Measurements from ENCODE around the gene FBXO38. TPM values are rescaled to one million over a fixed set of nuclear protein-coding genes. Genes with fewer than 3 reads are reported as not detected.
"Not testable (repeated sequence)": the region's sequence is repeated elsewhere in the genome, so short reads cannot be mapped to it uniquely, and the experiment has no call there.

Gene FBXO38
- total RNA-seq, 1 donor from 2014 or later: 38.0 TPM

GRCh38 chr5:148459669-148460068, 75.9 kb downstream of the FBXO38 start:
- intact Hi-C loops (cut with micrococcal nuclease): no loop called here
- H3K9me3 ChIP-seq (replicated peaks): no peaks in the 10 kb centered on the region
- H3K4me3 ChIP-seq: no peak overlapping the region
- no peak for DNase-seq
- H3K36me3 ChIP-seq: no peaks in the 10 kb centered on the region
- H3K27ac ChIP-seq (replicated peaks): no peak overlapping the region
- TF ChIP-seq CTCF (IDR thresholded peaks at IDR 0.05; ENCODE audit: borderline replicate concordance): no peak
- H3K4me1 ChIP-seq: peaks cover 36% of the 10 kb centered on the region
- no peaks in the 10 kb centered on the region for H3K27me3 ChIP-seq (ENCODE audit: low read depth)

- intact Hi-C loops (cut with micrococcal nuclease): no loop called here
- Histone ChIP-seq H3K4me3 (peak overlapping the region; percentile 32), H3K4me1 (peaks cover 35% of the 10 kb centered on the region), H3K36me3 (no peaks in the 10 kb centered on the region), H3K27me3 (ENCODE audit: low read depth) (no peaks in the 10 kb centered on the region), H3K27ac (replicated peaks) (peak overlapping the region; percentile 55), H3K9me3 (replicated peaks) (no peaks in the 10 kb centered on the region)
- DNase-seq: no peak
- no peak for TF ChIP-seq CTCF (IDR thresholded peaks at IDR 0.05; ENCODE audit: borderline replicate concordance)
These were observed 81.8 kb downstream of the FBXO38 start for GRCh38 chr5:148465381-148466235.

GRCh38 chr5:148466236-148466580, 82.5 kb downstream of the FBXO38 start:
- intact Hi-C loops (cut with micrococcal nuclease): no loop called here
- no peaks in the 10 kb centered on the region for H3K27me3 ChIP-seq (ENCODE audit: low read depth)
- DNase-seq: no peak
- H3K4me3 ChIP-seq: no peak overlapping the region
- H3K27ac ChIP-seq (replicated peaks): peak overlapping the region; percentile 55
- no peaks in the 10 kb centered on the region for H3K36me3 ChIP-seq
- H3K4me1 ChIP-seq: peaks cover 35% of the 10 kb centered on the region
- H3K9me3 ChIP-seq (replicated peaks): no peaks in the 10 kb centered on the region
- no peak for TF ChIP-seq CTCF (IDR thresholded peaks at IDR 0.05; ENCODE audit: borderline replicate concordance)

- Histone ChIP-seq H3K4me1 (peaks cover 35% of the 10 kb centered on the region), H3K9me3 (replicated peaks) (no peaks in the 10 kb centered on the region), H3K27ac (replicated peaks) (peak overlapping the region; percentile 82), H3K36me3 (no peaks in the 10 kb centered on the region), H3K27me3 (ENCODE audit: low read depth) (no peaks in the 10 kb centered on the region), H3K4me3 (no peak overlapping the region)
- intact Hi-C loops (cut with micrococcal nuclease): no loop called here
- TF ChIP-seq CTCF (IDR thresholded peaks at IDR 0.05; ENCODE audit: borderline replicate concordance): no peak
- no peak for DNase-seq
These were observed 84.2 kb downstream of the FBXO38 start for GRCh38 chr5:148467958-148468357.

GRCh38 chr5:148468746-148469145, 85.0 kb downstream of the FBXO38 start:
- DNase-seq; H3K36me3 ChIP-seq; intact Hi-C loops (cut with micrococcal nuclease); H3K9me3 ChIP-seq (replicated peaks); H3K4me3 ChIP-seq; H3K27me3 ChIP-seq (ENCODE audit: low read depth): not testable (repeated sequence)
- Histone ChIP-seq H3K27ac (replicated peaks) (peak overlapping the region; percentile 82), H3K4me1 (peaks cover 35% of the 10 kb centered on the region)

- TF ChIP-seq CTCF (IDR thresholded peaks at IDR 0.05; ENCODE audit: borderline replicate concordance): no peak
- peak overlapping the region; percentile 82 for H3K27ac ChIP-seq (replicated peaks)
- H3K27me3 ChIP-seq (ENCODE audit: low read depth): no peaks in the 10 kb centered on the region
- H3K4me3 ChIP-seq: no peak overlapping the region
- peaks cover 35% of the 10 kb centered on the region for H3K4me1 ChIP-seq
- H3K9me3 ChIP-seq (replicated peaks): no peaks in the 10 kb centered on the region
- peak; percentile 40 for DNase-seq
- intact Hi-C loops (cut with micrococcal nuclease): no loop called here
- H3K36me3 ChIP-seq: no peaks in the 10 kb centered on the region
These were observed 85.8 kb downstream of the FBXO38 start for GRCh38 chr5:148469501-148469935.
